GM18502 (cell line): ENCODE data around the gene DARS1.
A peak's percentile ranks its signal among the peaks of the same experiment; 100 is the strongest.
"Not testable (repeated sequence)": the region's sequence is repeated elsewhere in the genome, so short reads cannot be mapped to it uniquely, and the experiment has no call there.

Experiments used
- ATAC-seq: cut with Tn5 transposase; IDR thresholded peaks from one replicate; pipeline ENCODE4 v1.9.1; 2021; ENCODE audit warnings: mild to moderate bottlenecking; ENCODE audit not compliant: unreplicated experiment, poor library complexity

DARS1 gene

GRCh38 chr2:135894930-135895329, 90.5 kb downstream of the DARS1 start:
- no peak for ATAC-seq

- ATAC-seq, result no peak
These were observed 92.0 kb downstream of the DARS1 start for GRCh38 chr2:135893374-135893794.

GRCh38 chr2:135890835-135891234, 94.6 kb downstream of the DARS1 start:
- ATAC-seq, result no peak

GRCh38 chr2:135890149-135890548, 95.3 kb downstream of the DARS1 start:
- ATAC-seq, result no peak

- ATAC-seq, result not testable (repeated sequence)
These were observed 96.8 kb downstream of the DARS1 start for GRCh38 chr2:135888587-135888986.

GRCh38 chr2:135885709-135886108, 99.7 kb downstream of the DARS1 start:
- no peak for ATAC-seq

GRCh38 chr2:135882415-135882814, 103.0 kb downstream of the DARS1 start:
- ATAC-seq, result no peak

- not testable (repeated sequence) for ATAC-seq
These were observed 108.7 kb downstream of the DARS1 start for GRCh38 chr2:135876770-135877169.

- ATAC-seq, result peak; percentile 88
These were observed 109.2 kb downstream of the DARS1 start, which contains the start of gene MCM6 for GRCh38 chr2:135876066-135876711. Gene MCM6 (minus strand): TSS chr2:135876443. CDS start chr2:135876365, 78 bp downstream.

- ATAC-seq, result peak; percentile 73
These were observed 109.8 kb downstream of the DARS1 start for GRCh38 chr2:135875491-135876065.

GRCh38 chr2:135874777-135875365, 110.6 kb downstream of the DARS1 start:
- ATAC-seq, result no peak

- ATAC-seq, result no peak
These were observed 114.9 kb downstream of the DARS1 start for GRCh38 chr2:135870571-135870970.

- ATAC-seq, result no peak
These were observed 122.2 kb downstream of the DARS1 start for GRCh38 chr2:135863233-135863632.

GRCh38 chr2:135862718-135863117, 122.7 kb downstream of the DARS1 start:
- no peak for ATAC-seq
